Trophoblast cell (in vitro differentiated cells and primary cell): ENCODE data around the gene JMJD1C.

Experiments
- DNase-seq, 2 donors: peaks; one replicate each; pipeline ENCODE4 v3.0.0-alpha.2; 2016
- H2AFZ ChIP-seq: 2 replicates; pipeline ENCODE4 v1.6.1; 2013; ENCODE audit warnings: low read length, moderate library complexity, mild to moderate bottlenecking; ENCODE audit not compliant: insufficient read depth, poor library complexity
- H2AK5ac ChIP-seq: 2 replicates; pipeline ENCODE4 v1.6.1; 2013; ENCODE audit warnings: mild to moderate bottlenecking, low read length
- H2BK120ac ChIP-seq: 2 replicates; pipeline ENCODE4 v1.6.1; 2013; ENCODE audit warnings: low read length, mild to moderate bottlenecking, moderate library complexity; ENCODE audit not compliant: insufficient read depth, poor library complexity
- H2BK12ac ChIP-seq: 2 replicates; pipeline ENCODE4 v1.6.1; 2013; ENCODE audit warnings: mild to moderate bottlenecking, low read length, moderate library complexity
- H2BK5ac ChIP-seq: 2 replicates; pipeline ENCODE4 v1.6.1; 2013; ENCODE audit warnings: low read length, low read depth, moderate library complexity, mild to moderate bottlenecking; ENCODE audit not compliant: poor library complexity
- H3K14ac ChIP-seq: 2 replicates; pipeline ENCODE4 v1.6.1; 2013; ENCODE audit warnings: mild to moderate bottlenecking, low read length
- H3K18ac ChIP-seq: 2 replicates; pipeline ENCODE4 v1.6.1; 2013; ENCODE audit warnings: mild to moderate bottlenecking, low read length
- H3K23ac ChIP-seq: 2 replicates; pipeline ENCODE4 v1.6.1; 2013; ENCODE audit warnings: low read length
- H3K27ac ChIP-seq: 2 replicates; pipeline ENCODE4 v1.5.1; 2013; ENCODE audit warnings: low read depth, mild to moderate bottlenecking, inconsistent platforms, low read length, moderate library complexity
- H3K27me3 ChIP-seq: 2 replicates; pipeline ENCODE4 v1.6.1; 2013; ENCODE audit warnings: inconsistent platforms, mild to moderate bottlenecking, low read length, moderate library complexity; ENCODE audit not compliant: insufficient read depth
- H3K36me3 ChIP-seq, 2 experiments: 1 replicate in 1 of 2; 2 replicates in 1 of 2; pipeline ENCODE4 v1.6.1; 2013; ENCODE audit warnings: low read length in 2 of 2, mild to moderate bottlenecking in 2 of 2, moderate library complexity in 1 of 2; ENCODE audit not compliant: insufficient read depth in 2 of 2, control insufficient read depth in 1 of 2
- H3K4ac ChIP-seq: 2 replicates; pipeline ENCODE4 v1.6.1; 2013; ENCODE audit warnings: low read depth, mild to moderate bottlenecking, low read length, moderate library complexity
- H3K4me1 ChIP-seq, 2 experiments: 1 replicate in 1 of 2; 2 replicates in 1 of 2; pipeline ENCODE4 v1.6.1; 2013; ENCODE audit warnings: low read length in 2 of 2, mild to moderate bottlenecking in 2 of 2, moderate library complexity in 1 of 2; ENCODE audit not compliant: insufficient read depth in 2 of 2, control insufficient read depth in 1 of 2
- H3K4me2 ChIP-seq: 2 replicates; pipeline ENCODE4 v1.6.1; 2013; ENCODE audit warnings: inconsistent platforms, mild to moderate bottlenecking, low read length, moderate library complexity
- H3K4me3 ChIP-seq: 2 replicates; pipeline ENCODE4 v1.5.1; 2013; ENCODE audit warnings: mild to moderate bottlenecking, low read depth, low read length, inconsistent platforms
- H3K79me1 ChIP-seq: one replicate; pipeline ENCODE4 v1.6.1; 2013; ENCODE audit warnings: low read length
- H3K79me2 ChIP-seq: 2 replicates; pipeline ENCODE4 v1.6.1; 2013; ENCODE audit warnings: low read length, mild to moderate bottlenecking; ENCODE audit not compliant: control insufficient read depth, insufficient read depth, poor library complexity
- H3K9ac ChIP-seq: 2 replicates; pipeline ENCODE4 v1.6.1; 2013; ENCODE audit warnings: mild to moderate bottlenecking, low read length
- H3K9me3 ChIP-seq: 2 replicates; pipeline ENCODE4 v1.6.1; 2013; ENCODE audit warnings: low read depth, mild to moderate bottlenecking, control low read depth, inconsistent platforms, low read length; ENCODE audit not compliant: insufficient read depth
- H4K12ac ChIP-seq: 2 replicates; pipeline ENCODE4 v1.6.1; 2013; ENCODE audit warnings: low read depth, mild to moderate bottlenecking, low read length, moderate library complexity
- H4K8ac ChIP-seq: 2 replicates; pipeline ENCODE4 v1.6.1; 2013; ENCODE audit warnings: low read depth, mild to moderate bottlenecking, low read length, moderate library complexity
- H4K91ac ChIP-seq: one replicate; pipeline ENCODE4 v1.6.1; 2013; ENCODE audit warnings: low read depth, mild to moderate bottlenecking, low read length, moderate library complexity
- WGBS: extraction: QIAGEN DNeasy Blood & Tissue Kit; methylation state at CpG from one replicate; pipeline ENCODE4 v1.1.7; 2013; ENCODE audit warnings: missing lambda C conversion rate; ENCODE audit not compliant: insufficient read length, insufficient coverage; ENCODE audit errors: extremely low coverage; 5-methylcytosine and 5-hydroxymethylcytosine counted together

JMJD1C gene

GRCh38 chr10:63318491-63318890 is 147.3 kb downstream of the JMJD1C start:
- no peak overlapping the region for H3K14ac ChIP-seq
- no peak overlapping the region for H3K18ac ChIP-seq
- no peak overlapping the region for H3K4me2 ChIP-seq
- no peaks in the 10 kb centered on the region for H3K79me2 ChIP-seq
- no peak for DNase-seq
- no peak overlapping the region for H3K4ac ChIP-seq
- H4K12ac ChIP-seq, result no peak overlapping the region
- no peaks in the 10 kb centered on the region for H3K79me1 ChIP-seq
- H4K8ac ChIP-seq, result no peak overlapping the region
- no peak overlapping the region for H2BK120ac ChIP-seq
- H3K4me3 ChIP-seq, result no peak overlapping the region
- no peak overlapping the region for H3K23ac ChIP-seq
- no peaks in the 10 kb centered on the region for H3K27me3 ChIP-seq
- no peak overlapping the region for H2AK5ac ChIP-seq
- WGBS, result no CpG with 5 or more reads among the region's 3 CpGs
- H4K91ac ChIP-seq, result no peak overlapping the region
- no peaks in the 10 kb centered on the region for H3K36me3 ChIP-seq
- no peaks in the 10 kb centered on the region for H3K9me3 ChIP-seq
- H2BK12ac ChIP-seq, result no peak overlapping the region
- H2BK5ac ChIP-seq, result no peak overlapping the region
- H3K9ac ChIP-seq, result no peak overlapping the region
- no peak overlapping the region for H3K27ac ChIP-seq
- no peak overlapping the region for H2AFZ ChIP-seq
- H3K4me1 ChIP-seq, result no peaks in the 10 kb centered on the region

DNA sequence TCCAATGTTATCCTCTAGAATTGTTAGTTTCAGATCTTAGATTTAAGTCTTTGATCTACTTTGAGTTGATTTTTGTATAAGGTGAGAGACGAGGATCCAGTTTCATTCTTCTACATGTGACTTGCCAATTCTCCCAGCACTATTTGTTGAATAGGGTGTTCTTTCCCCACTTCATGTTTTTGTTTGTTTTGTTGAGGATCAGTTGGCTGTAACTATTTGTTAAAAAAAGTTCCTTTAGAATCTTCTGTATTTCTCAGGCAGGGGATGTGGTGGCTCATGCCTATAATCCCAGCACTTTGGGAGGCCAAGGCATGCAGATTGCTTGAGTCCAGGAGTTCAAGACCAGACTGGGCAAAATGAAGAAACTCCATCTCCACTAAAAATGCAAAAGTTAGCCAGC is 151.8 kb downstream of the JMJD1C start:
- Histone ChIP-seq H3K27ac (no peak overlapping the region), H4K8ac (no peak overlapping the region), H3K4me1 (no peaks in the 10 kb centered on the region), H2AK5ac (no peak overlapping the region), H3K18ac (no peak overlapping the region), H3K27me3 (no peaks in the 10 kb centered on the region), H3K79me1 (no peaks in the 10 kb centered on the region), H2BK12ac (no peak overlapping the region), H4K91ac (no peak overlapping the region), H3K4me3 (no peak overlapping the region), H3K9me3 (no peaks in the 10 kb centered on the region), H2BK5ac (no peak overlapping the region), H3K36me3 (no peaks in the 10 kb centered on the region), H3K4me2 (no peak overlapping the region), H2AFZ (no peak overlapping the region), H2BK120ac (no peak overlapping the region), H3K9ac (no peak overlapping the region), H3K14ac (no peak overlapping the region), H3K79me2 (no peaks in the 10 kb centered on the region), H3K23ac (no peak overlapping the region), H4K12ac (no peak overlapping the region), H3K4ac (no peak overlapping the region)
- no CpG with 5 or more reads among the region's 1 CpG for WGBS
- no peak for DNase-seq

GRCh38 chr10:63313066-63313717 is 152.6 kb downstream of the JMJD1C start:
- H2BK12ac ChIP-seq, result no peak overlapping the region
- H3K9ac ChIP-seq, result no peak overlapping the region
- H2AK5ac ChIP-seq, result no peak overlapping the region
- H2BK120ac ChIP-seq, result no peak overlapping the region
- no peak overlapping the region for H4K12ac ChIP-seq
- no peak overlapping the region for H3K27ac ChIP-seq
- no peak overlapping the region for H3K23ac ChIP-seq
- H3K79me2 ChIP-seq, result no peaks in the 10 kb centered on the region
- no peaks in the 10 kb centered on the region for H3K79me1 ChIP-seq
- no peak overlapping the region for H3K4ac ChIP-seq
- H3K4me3 ChIP-seq, result no peak overlapping the region
- no peak overlapping the region for H2BK5ac ChIP-seq
- no peaks in the 10 kb centered on the region for H3K4me1 ChIP-seq
- no peak overlapping the region for H3K18ac ChIP-seq
- no peak overlapping the region for H2AFZ ChIP-seq
- no peak for DNase-seq
- H3K14ac ChIP-seq, result no peak overlapping the region
- H4K91ac ChIP-seq, result no peak overlapping the region
- H3K36me3 ChIP-seq, result no peaks in the 10 kb centered on the region
- H3K9me3 ChIP-seq, result no peaks in the 10 kb centered on the region
- no peak overlapping the region for H4K8ac ChIP-seq
- WGBS, result no CpG with 5 or more reads among the region's 3 CpGs
- no peak overlapping the region for H3K4me2 ChIP-seq
- no peaks in the 10 kb centered on the region for H3K27me3 ChIP-seq

DNA sequence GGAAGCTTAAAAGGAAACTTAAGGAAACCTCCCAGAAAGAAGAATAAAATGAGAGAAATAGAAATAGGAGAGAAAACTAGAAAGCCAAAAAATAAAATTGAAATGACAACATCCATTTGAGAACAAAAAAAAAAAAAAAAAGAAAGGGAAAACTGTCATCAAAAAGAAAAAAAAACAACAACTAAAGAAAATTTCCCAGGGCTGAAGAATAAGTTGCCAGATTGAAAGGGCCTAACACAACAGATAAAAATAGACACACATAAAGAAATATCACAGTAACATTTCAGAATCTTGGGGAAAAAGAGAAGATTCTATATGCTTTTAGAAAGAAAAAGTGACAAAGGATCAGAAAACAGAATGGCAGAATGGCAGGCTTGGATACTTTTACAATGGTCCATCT is 157.1 kb downstream of the JMJD1C start:
- Histone ChIP-seq H3K27ac (no peak overlapping the region), H3K9ac (no peak overlapping the region), H3K79me2 (no peaks in the 10 kb centered on the region), H3K23ac (no peak overlapping the region), H3K18ac (no peak overlapping the region), H3K4me1 (no peaks in the 10 kb centered on the region), H3K79me1 (no peaks in the 10 kb centered on the region), H3K27me3 (no peaks in the 10 kb centered on the region), H3K4me2 (no peak overlapping the region), H3K4me3 (no peak overlapping the region), H2AFZ (no peak overlapping the region), H2BK120ac (no peak overlapping the region), H4K12ac (no peak overlapping the region), H3K36me3 (peaks cover 0 to 1% of the 10 kb centered on the region in 2 experiments), H4K91ac (no peak overlapping the region), H2AK5ac (no peak overlapping the region), H4K8ac (no peak overlapping the region), H3K9me3 (no peaks in the 10 kb centered on the region), H2BK5ac (no peak overlapping the region), H3K14ac (no peak overlapping the region), H3K4ac (no peak overlapping the region), H2BK12ac (no peak overlapping the region)
- no peak for DNase-seq
